ENCODE results near the gene KRT25. TPM values are rescaled to one million over a fixed set of nuclear protein-coding genes. Genes with fewer than 3 reads are reported as not detected.

The KRT25 gene
- total and polyA plus RNA-seq, 2 experiments from 2014 or later = not detected

GRCh38 chr17:40724656-40725055 is 30.5 kb downstream of the KRT25 start:
- no peak for TF ChIP-seq CTCF (IDR thresholded peaks at IDR 0.05; ENCODE audit: low read depth, low read length)
- Histone ChIP-seq H3K36me3 (no peaks in the 10 kb centered on the region), H3K27me3 (no peaks in the 10 kb centered on the region), H3K27ac (no peak overlapping the region), H3K4me1 (ENCODE audit: low read depth) (no peaks in the 10 kb centered on the region), H3K4me3 (no peak overlapping the region), H3K9me3 (ENCODE audit: low read depth) (no peaks in the 10 kb centered on the region)
- DNase-seq (ENCODE audit: low read depth in 1 of 2, low spot score in 1 of 2) = no peak

- H3K4me3 ChIP-seq = no peak overlapping the region
- no peaks in the 10 kb centered on the region for H3K4me1 ChIP-seq (ENCODE audit: low read depth)
- DNase-seq (ENCODE audit: low read depth in 1 of 2, low spot score in 1 of 2) = no peak
- H3K9me3 ChIP-seq (ENCODE audit: low read depth) = no peaks in the 10 kb centered on the region
- TF ChIP-seq CTCF (IDR thresholded peaks at IDR 0.05; ENCODE audit: low read depth, low read length) = no peak
- no peaks in the 10 kb centered on the region for H3K27me3 ChIP-seq
- H3K27ac ChIP-seq = no peak overlapping the region
- H3K36me3 ChIP-seq = no peaks in the 10 kb centered on the region
These were observed 32.9 kb downstream of the KRT25 start for GRCh38 chr17:40722241-40722640.

GRCh38 chr17:40720899-40721298 is 34.2 kb downstream of the KRT25 start:
- Histone ChIP-seq H3K4me3 (no peak overlapping the region), H3K9me3 (ENCODE audit: low read depth) (no peaks in the 10 kb centered on the region), H3K4me1 (ENCODE audit: low read depth) (no peaks in the 10 kb centered on the region), H3K27ac (no peak overlapping the region), H3K36me3 (no peaks in the 10 kb centered on the region), H3K27me3 (no peaks in the 10 kb centered on the region)
- no peak for TF ChIP-seq CTCF (IDR thresholded peaks at IDR 0.05; ENCODE audit: low read depth, low read length)
- no peak for DNase-seq (ENCODE audit: low read depth in 1 of 2, low spot score in 1 of 2)

- Histone ChIP-seq H3K4me3 (no peak overlapping the region), H3K4me1 (ENCODE audit: low read depth) (no peaks in the 10 kb centered on the region), H3K9me3 (ENCODE audit: low read depth) (no peaks in the 10 kb centered on the region), H3K27me3 (no peaks in the 10 kb centered on the region), H3K36me3 (no peaks in the 10 kb centered on the region), H3K27ac (no peak overlapping the region)
- TF ChIP-seq CTCF (IDR thresholded peaks at IDR 0.05; ENCODE audit: low read depth, low read length) = no peak
- no peak for DNase-seq (ENCODE audit: low read depth in 1 of 2, low spot score in 1 of 2)
These were observed 36.2 kb downstream of the KRT25 start for GRCh38 chr17:40718930-40719329.

GRCh38 chr17:40717776-40718175 is 37.4 kb downstream of the KRT25 start:
- no peak for DNase-seq (ENCODE audit: low read depth in 1 of 2, low spot score in 1 of 2)
- Histone ChIP-seq H3K27ac (no peak overlapping the region), H3K9me3 (ENCODE audit: low read depth) (no peaks in the 10 kb centered on the region), H3K4me3 (no peak overlapping the region), H3K36me3 (no peaks in the 10 kb centered on the region), H3K4me1 (ENCODE audit: low read depth) (no peaks in the 10 kb centered on the region), H3K27me3 (no peaks in the 10 kb centered on the region)
- TF ChIP-seq CTCF (IDR thresholded peaks at IDR 0.05; ENCODE audit: low read depth, low read length) = no peak

GRCh38 chr17:40714473-40714872 is 40.7 kb downstream of the KRT25 start:
- TF ChIP-seq CTCF (IDR thresholded peaks at IDR 0.05; ENCODE audit: low read depth, low read length) = no peak
- H3K4me1 ChIP-seq (ENCODE audit: low read depth) = no peaks in the 10 kb centered on the region
- no peaks in the 10 kb centered on the region for H3K9me3 ChIP-seq (ENCODE audit: low read depth)
- no peak overlapping the region for H3K27ac ChIP-seq
- DNase-seq (ENCODE audit: low read depth in 1 of 2, low spot score in 1 of 2) = no peak
- no peak overlapping the region for H3K4me3 ChIP-seq
- H3K27me3 ChIP-seq = no peaks in the 10 kb centered on the region
- no peaks in the 10 kb centered on the region for H3K36me3 ChIP-seq
